Hepatocyte (in vitro differentiated cells): ENCODE data around the gene CCDC102B. TPM values are rescaled to one million over a fixed set of nuclear protein-coding genes. Genes with fewer than 3 reads are reported as not detected.

Experiments used
- DNase-seq: peaks from one replicate; pipeline ENCODE4 v3.0.0-alpha.2; 2016; ENCODE audit warnings: low spot score
- H2AFZ ChIP-seq: fragments of 200-600 bp; sonication (generic); 2 replicates; pipeline ENCODE4 v1.6.0; 2016; ENCODE audit warnings: antibody characterized with exemption, mild to moderate bottlenecking
- H3K27ac ChIP-seq: fragments of 200-600 bp; sonication (generic); 2 replicates; pipeline ENCODE4 v1.5.1; 2016; ENCODE audit warnings: mild to moderate bottlenecking
- H3K27me3 ChIP-seq: fragments of 200-600 bp; sonication (generic); 2 replicates; pipeline ENCODE4 v1.6.1; 2016
- H3K36me3 ChIP-seq: fragments of 200-600 bp; sonication (generic); replicated peaks from 2 replicates; pipeline ENCODE4 v1.5.1; 2016; ENCODE audit warnings: low read depth; ENCODE audit not compliant: insufficient read depth
- H3K4me1 ChIP-seq: fragments of 200-600 bp; sonication (generic); 2 replicates; pipeline ENCODE4 v1.5.1; 2016; ENCODE audit warnings: mild to moderate bottlenecking, moderate library complexity; ENCODE audit not compliant: insufficient read depth
- H3K4me2 ChIP-seq: fragments of 200-600 bp; sonication (generic); 2 replicates; pipeline ENCODE4 v1.6.0; 2016
- H3K4me3 ChIP-seq: fragments of 200-600 bp; sonication (generic); 2 replicates; pipeline ENCODE4 v1.5.1; 2016; ENCODE audit warnings: mild to moderate bottlenecking
- H3K79me2 ChIP-seq: fragments of 200-600 bp; sonication (generic); 2 replicates; pipeline ENCODE4 v1.6.0; 2017; ENCODE audit warnings: mild to moderate bottlenecking
- H3K9me2 ChIP-seq: fragments of 200-600 bp; sonication (generic); replicated peaks from 2 replicates; pipeline ENCODE4 v1.6.0; 2017; ENCODE audit warnings: mild to moderate bottlenecking; ENCODE audit not compliant: insufficient read depth
- H3K9me3 ChIP-seq: fragments of 200-600 bp; sonication (generic); 2 replicates; pipeline ENCODE4 v1.5.1; 2016; ENCODE audit warnings: low read depth, mild to moderate bottlenecking
- H4K20me1 ChIP-seq: fragments of 200-600 bp; sonication (generic); 2 replicates; pipeline ENCODE4 v1.6.0; 2016; ENCODE audit warnings: mild to moderate bottlenecking; ENCODE audit not compliant: insufficient read depth, poor library complexity, severe bottlenecking
- CTCF ChIP-seq: fragments of 200-600 bp; sonication (generic); IDR thresholded peaks from 2 replicates; pipeline ENCODE4 v1.5.1; 2016; ENCODE audit warnings: antibody characterized with exemption, mild to moderate bottlenecking; ENCODE audit not compliant: poor library complexity
- EZH2 ChIP-seq: fragments of 200-600 bp; sonication (generic); IDR thresholded peaks from 2 replicates; pipeline ENCODE4 v1.6.1; 2016; ENCODE audit warnings: antibody characterized with exemption, mild to moderate bottlenecking, borderline replicate concordance
- EZH2phosphoT487 ChIP-seq: fragments of 200-600 bp; sonication (generic); IDR thresholded peaks from one replicate; pipeline ENCODE4 v1.6.1; 2018; ENCODE audit warnings: antibody characterized with exemption, mild to moderate bottlenecking, low read depth, moderate library complexity; ENCODE audit not compliant: unreplicated experiment, severe bottlenecking
- WGBS: methylation state at CpG from one replicate; pipeline ENCODE4 v1.1.6; 2016; ENCODE audit warnings: low lambda C conversion rate; ENCODE audit errors: missing lambda C conversion rate; 5-methylcytosine and 5-hydroxymethylcytosine counted together
- polyA plus RNA-seq: library from polyadenylated mRNA; unstranded; fragments of >200 nt; fragmentation: Nextera tagmentation; extraction: Ambion mirVana; gene quantifications from 2 replicates; pipeline ENCODE4 v1.2.1, GENCODE V29; 2016
- total RNA-seq: library from RNA; depleted of rRNA; stranded (reverse); fragments of >200 nt; gene quantifications from 2 replicates; pipeline ENCODE4 v1.2.3, GENCODE V29; 2014

The CCDC102B gene
- total and polyA plus RNA-seq, 2 experiments from 2014 or later, result 2.8 to 5.4 TPM

DNA sequence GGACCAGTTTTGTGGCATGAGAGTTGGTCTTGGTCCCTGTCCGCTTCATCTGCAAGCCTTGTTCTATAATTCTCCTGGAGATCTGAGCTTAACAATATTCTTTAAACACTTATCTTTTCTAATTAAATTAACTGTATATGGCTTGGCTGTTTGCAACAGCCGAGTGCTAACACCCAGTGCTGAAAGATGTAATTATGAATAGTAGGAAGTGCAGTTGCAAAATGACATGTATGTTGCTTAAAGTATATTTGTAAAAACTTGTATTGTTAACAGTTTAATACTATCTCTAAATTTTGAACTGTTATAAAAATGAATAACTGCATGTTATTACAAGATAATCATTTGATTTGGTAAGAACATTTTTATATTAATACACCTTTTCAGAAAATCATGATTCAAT, 45.1 kb downstream of the CCDC102B start:
- no peaks in the 10 kb centered on the region for H3K36me3 ChIP-seq
- H3K4me2 ChIP-seq, result no peak overlapping the region
- no peaks in the 10 kb centered on the region for H3K4me1 ChIP-seq
- H3K27ac ChIP-seq, result no peak overlapping the region
- H3K79me2 ChIP-seq, result no peaks in the 10 kb centered on the region
- H3K9me3 ChIP-seq, result no peaks in the 10 kb centered on the region
- no peak overlapping the region for H3K4me3 ChIP-seq
- H4K20me1 ChIP-seq, result no peaks in the 10 kb centered on the region
- H2AFZ ChIP-seq, result no peak overlapping the region
- H3K27me3 ChIP-seq, result no peaks in the 10 kb centered on the region
- H3K9me2 ChIP-seq, result no peaks in the 10 kb centered on the region
- TF ChIP-seq EZH2phosphoT487 (no peak), CTCF (no peak), EZH2 (no peak)
- WGBS, result 93% methylated on average over 2 of the region's 2 CpGs
- no peak for DNase-seq

DNA sequence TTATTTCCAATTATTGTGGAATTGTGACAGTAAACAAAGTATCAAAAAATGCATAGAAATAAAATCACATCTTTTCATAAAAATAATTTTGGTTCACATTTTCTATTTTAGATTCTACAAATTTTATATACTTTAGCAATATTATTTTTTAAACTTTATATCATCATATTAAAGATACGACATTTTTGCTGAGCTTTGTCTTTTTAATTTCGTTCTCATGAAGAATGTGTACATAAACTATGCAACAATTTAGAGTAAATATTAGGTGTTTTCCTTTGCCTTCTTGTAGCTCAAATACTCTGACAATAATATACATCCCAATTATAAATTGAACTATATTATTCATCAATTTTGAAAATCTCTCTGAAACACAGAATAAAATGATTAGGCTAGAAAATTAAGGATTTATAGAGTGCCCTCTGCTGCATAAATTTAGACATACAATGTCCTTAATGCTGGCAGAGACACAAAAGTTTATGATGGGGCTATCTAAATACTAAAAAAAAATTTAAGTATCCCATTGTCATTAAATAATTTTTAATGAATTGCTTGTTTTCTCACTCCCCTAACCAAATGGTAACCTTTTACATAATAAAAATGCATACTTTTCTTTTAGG, 45.7 kb downstream of the CCDC102B start:
- no peaks in the 10 kb centered on the region for H3K9me3 ChIP-seq
- no peaks in the 10 kb centered on the region for H3K4me1 ChIP-seq
- DNase-seq, result no peak
- H3K27me3 ChIP-seq, result no peaks in the 10 kb centered on the region
- H4K20me1 ChIP-seq, result no peaks in the 10 kb centered on the region
- no peak overlapping the region for H3K27ac ChIP-seq
- no peak overlapping the region for H3K4me3 ChIP-seq
- H3K4me2 ChIP-seq, result no peak overlapping the region
- WGBS, result 95% methylated on average over 2 of the region's 2 CpGs
- H3K9me2 ChIP-seq, result no peaks in the 10 kb centered on the region
- no peaks in the 10 kb centered on the region for H3K79me2 ChIP-seq
- TF ChIP-seq CTCF (peak; percentile 36), EZH2 (no peak)
- no peaks in the 10 kb centered on the region for H3K36me3 ChIP-seq
- H2AFZ ChIP-seq, result no peak overlapping the region

- H3K79me2 ChIP-seq, result no peaks in the 10 kb centered on the region
- no peaks in the 10 kb centered on the region for H3K36me3 ChIP-seq
- H4K20me1 ChIP-seq, result no peaks in the 10 kb centered on the region
- TF ChIP-seq CTCF (peak; percentile 80), EZH2phosphoT487 (no peak), EZH2 (no peak)
- no peak overlapping the region for H3K27ac ChIP-seq
- H3K4me3 ChIP-seq, result no peak overlapping the region
- H3K27me3 ChIP-seq, result no peaks in the 10 kb centered on the region
- no peak overlapping the region for H3K4me2 ChIP-seq
- H2AFZ ChIP-seq, result no peak overlapping the region
- H3K9me3 ChIP-seq, result no peaks in the 10 kb centered on the region
- no peaks in the 10 kb centered on the region for H3K9me2 ChIP-seq
- no peaks in the 10 kb centered on the region for H3K4me1 ChIP-seq
- 33% methylated on average over 3 of the region's 3 CpGs for WGBS
- DNase-seq, result peak; percentile 16
Observed at GRCh38 chr18:68847219-68847837, 49.4 kb downstream of the CCDC102B start.
